Measurements from ENCODE around the gene MGLL.

The MGLL gene

DNA sequence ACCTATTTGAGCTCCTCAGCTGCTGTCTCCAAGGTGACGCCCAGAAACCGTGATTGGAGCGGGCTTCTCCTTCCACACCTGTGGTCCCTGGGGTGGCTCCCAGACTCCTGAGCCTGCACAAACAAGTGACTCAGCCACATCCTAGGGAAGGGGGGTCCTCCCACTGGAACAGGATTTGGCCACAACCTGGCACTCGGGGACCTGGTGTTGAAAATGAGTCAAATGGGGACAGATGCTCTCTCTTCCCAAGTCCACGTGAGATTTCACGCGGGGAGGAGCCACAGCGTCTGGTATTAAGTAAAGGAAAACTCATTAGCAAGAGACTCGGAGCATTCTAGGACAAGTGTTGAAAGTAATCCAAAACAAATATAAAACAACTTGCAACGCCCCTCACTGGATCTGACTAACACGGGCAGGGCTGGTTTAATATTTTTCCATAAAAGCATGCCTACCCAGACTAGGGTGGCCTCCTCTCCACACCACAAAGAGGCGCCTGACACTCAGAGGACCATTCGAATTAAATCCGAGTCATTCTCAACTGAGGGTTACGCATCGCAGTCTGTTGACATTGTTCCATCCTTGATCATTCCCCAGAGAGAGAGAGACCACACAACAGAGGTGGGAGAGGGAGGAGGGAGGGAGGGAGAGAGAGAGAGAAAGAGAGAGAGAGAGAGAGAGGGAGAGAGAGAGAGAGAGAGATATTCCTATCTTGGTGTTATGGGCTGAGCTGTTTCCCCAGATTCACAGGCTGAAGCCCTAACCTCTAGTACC, 74.4 kb downstream of the MGLL start:
- Histone ChIP-seq H3K27ac (ENCODE audit: low read length) (peak overlapping the region; percentile 18), H3K4me3 (ENCODE audit: low read length in 2 of 2) (peak overlapping the region in 1 of 2 donors; percentile 8), H3K36me3 (ENCODE audit: control insufficient read depth in 2 of 2, insufficient read depth in 2 of 2, low read length in 2 of 2) (peaks cover 0 to 3% of the 10 kb centered on the region in 2 donors), H3K27me3 (ENCODE audit: control insufficient read depth in 1 of 2, insufficient read depth in 2 of 2, low read length in 2 of 2) (no peaks in the 10 kb centered on the region), H3K4me1 (ENCODE audit: control insufficient read depth, insufficient read depth, low read length) (peaks cover 63% of the 10 kb centered on the region), H3K9ac (ENCODE audit: low read length in 2 of 2) (peak overlapping the region; percentile 7 to 13), H3K9me3 (ENCODE audit: control insufficient read depth in 2 of 2, low read length in 2 of 2) (no peaks in the 10 kb centered on the region)

DNA sequence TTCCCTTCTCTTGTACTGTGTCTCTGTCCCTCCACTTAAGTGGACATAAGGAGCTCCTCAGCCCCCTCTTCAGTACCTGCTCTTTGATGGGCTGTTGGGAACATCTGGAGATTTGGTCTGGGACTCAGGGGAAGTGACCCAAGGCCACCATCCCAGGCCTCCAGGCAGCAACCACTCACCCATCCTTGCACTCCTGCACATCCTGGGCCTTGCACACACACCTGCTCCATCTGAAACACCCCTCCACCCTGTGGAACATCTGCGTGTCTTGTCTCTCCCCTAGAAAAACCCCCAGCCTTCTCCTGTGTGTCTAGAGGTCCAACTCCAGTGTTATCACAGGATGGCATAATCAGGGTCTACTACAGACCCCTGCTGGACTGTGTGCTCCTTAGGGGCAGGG, 75.2 kb downstream of the MGLL start:
- Histone ChIP-seq H3K27me3 (ENCODE audit: control insufficient read depth in 1 of 2, insufficient read depth in 2 of 2, low read length in 2 of 2) (no peaks in the 10 kb centered on the region), H3K27ac (ENCODE audit: low read length) (peak overlapping the region; percentile 18), H3K36me3 (ENCODE audit: control insufficient read depth in 2 of 2, insufficient read depth in 2 of 2, low read length in 2 of 2) (peaks cover 0 to 3% of the 10 kb centered on the region in 2 donors), H3K9me3 (ENCODE audit: control insufficient read depth in 2 of 2, low read length in 2 of 2) (no peaks in the 10 kb centered on the region), H3K9ac (ENCODE audit: low read length in 2 of 2) (no peak overlapping the region), H3K4me1 (ENCODE audit: control insufficient read depth, insufficient read depth, low read length) (peaks cover 63% of the 10 kb centered on the region), H3K4me3 (ENCODE audit: low read length in 2 of 2) (no peak overlapping the region)

DNA sequence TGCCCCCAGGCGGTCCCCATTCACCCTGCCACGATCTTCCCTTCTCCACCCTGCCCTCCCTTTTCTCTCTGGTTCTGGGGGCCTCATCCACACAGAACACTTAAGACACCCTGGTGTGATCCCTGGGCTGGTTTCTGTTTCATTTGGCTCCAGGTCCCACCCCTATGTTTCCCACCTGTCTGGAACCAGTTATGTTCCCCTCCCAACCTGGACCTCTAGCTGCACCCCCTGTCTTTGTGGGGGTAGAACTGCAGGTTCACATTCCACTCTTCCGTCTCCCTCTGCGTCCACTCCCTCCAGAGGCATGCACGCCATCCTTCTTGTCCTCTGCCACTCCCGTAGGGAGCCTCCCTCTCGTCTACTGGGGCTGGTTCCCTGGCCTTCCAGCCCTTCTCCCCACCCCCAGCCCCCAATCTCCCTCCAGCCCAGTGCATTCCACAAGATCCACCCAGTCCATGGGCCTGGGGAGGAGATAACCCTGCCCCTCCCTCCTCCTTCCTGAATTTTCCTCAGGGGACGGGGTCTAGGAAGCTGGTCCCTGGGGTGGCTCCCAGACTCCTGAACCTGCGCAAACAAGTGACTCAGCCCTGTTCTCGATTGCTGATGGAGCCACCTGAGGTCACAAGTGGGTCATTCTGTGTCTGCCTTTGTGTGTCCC, 75.8 kb downstream of the MGLL start:
- Histone ChIP-seq H3K36me3 (ENCODE audit: control insufficient read depth in 2 of 2, insufficient read depth in 2 of 2, low read length in 2 of 2) (peaks cover 0 to 3% of the 10 kb centered on the region in 2 donors), H3K27ac (ENCODE audit: low read length) (peak overlapping the region; percentile 11), H3K4me1 (ENCODE audit: control insufficient read depth, insufficient read depth, low read length) (peaks cover 63% of the 10 kb centered on the region), H3K27me3 (ENCODE audit: control insufficient read depth in 1 of 2, insufficient read depth in 2 of 2, low read length in 2 of 2) (no peaks in the 10 kb centered on the region), H3K4me3 (ENCODE audit: low read length in 2 of 2) (no peak overlapping the region), H3K9me3 (ENCODE audit: control insufficient read depth in 2 of 2, low read length in 2 of 2) (no peaks in the 10 kb centered on the region), H3K9ac (ENCODE audit: low read length in 2 of 2) (no peak overlapping the region)

DNA sequence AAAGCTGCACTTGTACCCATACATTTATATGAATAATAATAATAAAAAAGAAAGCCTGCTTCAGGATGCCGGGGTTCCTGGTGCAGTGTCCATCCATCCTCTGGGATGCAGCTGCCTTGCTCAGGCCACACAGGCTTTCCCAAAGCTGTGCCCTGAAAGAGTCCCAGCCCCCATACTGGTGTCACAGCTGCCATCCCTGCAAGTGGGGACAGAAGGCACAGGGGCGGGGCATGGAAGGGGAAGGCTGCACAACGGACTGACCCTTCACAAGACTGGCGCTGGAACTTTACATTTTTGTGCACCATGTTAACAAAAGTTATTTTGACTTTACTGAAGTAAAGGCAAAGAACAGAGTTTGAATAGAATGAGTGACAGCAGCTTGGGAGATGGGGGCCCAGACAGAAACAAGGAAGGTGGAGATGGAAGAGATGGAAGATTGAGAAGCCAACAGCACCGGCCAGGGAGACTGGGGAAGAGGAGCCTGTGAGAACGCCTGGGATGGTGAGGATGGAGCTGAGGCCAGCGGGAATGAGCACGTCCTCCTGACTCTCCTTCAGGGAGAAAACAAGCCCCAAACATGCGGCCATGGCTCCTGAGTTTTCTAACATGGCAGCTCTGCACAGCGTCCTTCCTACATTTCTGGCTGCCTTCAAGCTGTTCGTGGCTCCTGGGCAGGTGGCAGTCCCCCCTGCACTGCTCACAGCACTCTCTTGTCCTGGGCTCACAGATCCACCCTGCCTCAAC, 76.5 kb downstream of the MGLL start:
- H3K36me3 ChIP-seq (ENCODE audit: control insufficient read depth in 2 of 2, insufficient read depth in 2 of 2, low read length in 2 of 2), result peaks cover 0 to 3% of the 10 kb centered on the region in 2 donors
- peak overlapping the region; percentile 11 for H3K27ac ChIP-seq (ENCODE audit: low read length)
- peaks cover 63% of the 10 kb centered on the region for H3K4me1 ChIP-seq (ENCODE audit: control insufficient read depth, insufficient read depth, low read length)

DNA sequence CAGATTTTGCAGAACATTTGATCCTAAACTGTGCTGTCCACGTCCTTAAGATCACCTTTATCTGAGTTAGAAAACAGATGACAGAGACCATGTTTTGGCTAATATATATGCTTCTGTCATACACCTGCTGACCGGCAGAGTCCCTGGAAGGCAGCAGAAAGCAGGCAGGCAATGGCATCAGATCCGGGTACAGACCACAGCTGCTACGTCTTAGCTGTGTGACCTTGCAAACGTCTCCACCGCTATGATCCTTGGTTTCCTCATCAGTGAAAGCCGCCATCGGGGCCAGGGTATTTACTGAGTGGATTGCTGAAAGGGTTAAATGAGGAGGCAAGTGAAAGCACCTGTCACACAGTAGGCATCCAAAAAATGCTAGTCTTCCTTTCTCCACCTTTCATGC, 77.4 kb downstream of the MGLL start:
- Histone ChIP-seq H3K27me3 (ENCODE audit: control insufficient read depth in 1 of 2, insufficient read depth in 2 of 2, low read length in 2 of 2) (no peaks in the 10 kb centered on the region), H3K4me3 (ENCODE audit: low read length in 2 of 2) (no peak overlapping the region), H3K9ac (ENCODE audit: low read length in 2 of 2) (no peak overlapping the region), H3K4me1 (ENCODE audit: control insufficient read depth, insufficient read depth, low read length) (peaks cover 59% of the 10 kb centered on the region), H3K36me3 (ENCODE audit: control insufficient read depth in 2 of 2, insufficient read depth in 2 of 2, low read length in 2 of 2) (no peaks in the 10 kb centered on the region), H3K9me3 (ENCODE audit: control insufficient read depth in 2 of 2, low read length in 2 of 2) (no peaks in the 10 kb centered on the region), H3K27ac (ENCODE audit: low read length) (peak overlapping the region; percentile 55)

More for the DNA sequence above, 76.5 kb downstream of the MGLL start:
- no peaks in the 10 kb centered on the region for H3K27me3 ChIP-seq (ENCODE audit: control insufficient read depth in 1 of 2, insufficient read depth in 2 of 2, low read length in 2 of 2)
- no peak overlapping the region for H3K9ac ChIP-seq (ENCODE audit: low read length in 2 of 2)
- H3K4me3 ChIP-seq (ENCODE audit: low read length in 2 of 2), result no peak overlapping the region
- no peaks in the 10 kb centered on the region for H3K9me3 ChIP-seq (ENCODE audit: control insufficient read depth in 2 of 2, low read length in 2 of 2)

DNA sequence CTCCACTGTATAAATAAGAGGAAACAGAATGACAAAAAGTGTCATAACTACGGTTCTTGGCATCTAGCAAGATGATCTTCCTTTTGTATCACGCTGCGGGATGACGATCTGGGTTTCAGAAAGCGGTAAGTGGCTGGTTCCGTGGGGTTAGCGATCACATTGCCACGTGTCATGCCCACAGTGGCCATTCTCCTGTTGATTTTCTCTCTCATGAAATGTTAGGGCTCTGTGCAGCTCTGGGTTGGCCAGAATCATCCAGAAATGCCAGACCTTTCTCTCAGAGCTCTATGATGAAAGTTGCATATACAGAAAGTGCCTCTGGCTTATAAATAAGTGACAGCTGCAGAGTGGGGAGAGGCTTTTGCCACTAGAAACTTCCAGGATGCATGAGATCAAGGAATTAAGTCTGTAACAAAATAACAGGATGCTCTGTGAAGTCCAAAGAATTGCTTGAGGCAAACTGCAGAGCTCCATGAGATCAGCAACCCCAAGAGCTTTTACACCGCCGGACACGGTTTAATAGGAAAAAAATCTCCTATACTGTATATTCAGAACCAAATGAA, 78.0 kb downstream of the MGLL start:
- Histone ChIP-seq H3K9me3 (ENCODE audit: control insufficient read depth in 2 of 2, low read length in 2 of 2) (no peaks in the 10 kb centered on the region), H3K9ac (ENCODE audit: low read length in 2 of 2) (peak overlapping the region; percentile 43 to 58), H3K36me3 (ENCODE audit: control insufficient read depth in 2 of 2, insufficient read depth in 2 of 2, low read length in 2 of 2) (no peaks in the 10 kb centered on the region), H3K27me3 (ENCODE audit: control insufficient read depth in 1 of 2, insufficient read depth in 2 of 2, low read length in 2 of 2) (no peaks in the 10 kb centered on the region), H3K4me3 (ENCODE audit: low read length in 2 of 2) (peak overlapping the region; percentile 38 to 60), H3K27ac (ENCODE audit: low read length) (peak overlapping the region; percentile 55), H3K4me1 (ENCODE audit: control insufficient read depth, insufficient read depth, low read length) (peaks cover 57% of the 10 kb centered on the region)

DNA sequence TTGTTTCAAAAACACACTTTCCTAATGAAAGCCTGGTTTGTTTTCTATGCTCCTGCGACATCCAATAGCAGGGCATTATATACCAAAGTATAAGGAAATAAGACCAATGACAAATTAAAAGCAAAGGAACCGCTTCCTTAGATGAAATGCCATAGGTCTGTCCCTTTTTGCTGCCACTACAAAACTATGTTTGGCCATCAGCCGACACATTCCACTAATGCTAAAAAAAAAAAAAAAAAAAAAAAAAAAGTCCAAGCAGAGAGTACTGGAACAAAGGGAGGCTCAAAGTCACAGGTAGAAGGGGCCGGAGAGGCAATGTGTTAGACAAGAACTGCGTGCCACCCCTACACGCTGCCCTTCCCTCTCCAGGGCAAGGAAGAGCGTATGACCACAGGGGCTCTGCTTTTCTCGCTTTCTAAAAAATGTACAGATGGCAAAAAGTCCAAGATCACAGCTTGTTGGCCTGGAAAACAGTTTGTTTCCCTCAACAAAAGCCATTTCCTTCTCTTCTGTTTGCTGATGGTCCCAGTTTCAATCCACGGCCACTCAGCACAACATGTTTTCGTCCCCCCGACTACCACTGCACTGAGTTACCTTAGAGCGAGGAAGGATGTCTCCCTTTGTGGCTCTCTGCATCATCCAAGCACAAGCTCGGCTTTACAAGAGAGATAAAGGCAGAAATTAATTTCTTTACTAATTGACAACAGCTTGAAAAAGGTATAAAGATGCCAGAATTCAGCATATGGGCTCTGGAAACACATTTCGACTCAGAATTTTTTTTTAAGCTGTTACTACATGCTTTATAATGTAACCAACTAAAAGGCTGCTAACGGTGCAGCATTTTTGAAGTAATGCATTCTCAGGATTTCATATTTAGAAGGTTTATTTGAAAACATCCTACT, 78.7 kb downstream of the MGLL start:
- Histone ChIP-seq H3K27me3 (ENCODE audit: control insufficient read depth in 1 of 2, insufficient read depth in 2 of 2, low read length in 2 of 2) (no peaks in the 10 kb centered on the region), H3K9ac (ENCODE audit: low read length in 2 of 2) (peak overlapping the region; percentile 43 to 58), H3K27ac (ENCODE audit: low read length) (peak overlapping the region; percentile 37), H3K9me3 (ENCODE audit: control insufficient read depth in 2 of 2, low read length in 2 of 2) (no peaks in the 10 kb centered on the region), H3K4me1 (ENCODE audit: control insufficient read depth, insufficient read depth, low read length) (peaks cover 56% of the 10 kb centered on the region), H3K36me3 (ENCODE audit: control insufficient read depth in 2 of 2, insufficient read depth in 2 of 2, low read length in 2 of 2) (no peaks in the 10 kb centered on the region), H3K4me3 (ENCODE audit: low read length in 2 of 2) (peak overlapping the region; percentile 38 to 60)

DNA sequence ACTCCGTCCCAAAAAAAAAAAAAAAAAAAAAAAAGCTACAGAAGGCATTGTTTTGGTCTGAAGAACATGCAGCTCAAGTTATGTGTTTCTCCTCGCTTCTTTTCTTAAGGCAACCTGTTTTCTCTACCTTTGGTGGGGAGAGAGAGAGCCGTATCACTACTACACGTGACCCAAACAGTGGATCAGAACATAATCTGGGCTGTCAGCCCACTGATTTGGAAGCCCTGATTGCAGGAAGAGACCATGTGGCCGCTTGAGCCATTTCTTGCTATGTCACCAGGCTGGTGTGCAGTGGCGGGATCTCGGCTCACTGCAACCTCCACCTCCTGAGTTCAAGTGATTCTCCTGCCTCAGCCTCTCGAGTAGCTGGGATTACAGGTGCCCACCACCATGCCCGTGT, 79.7 kb downstream of the MGLL start:
- H3K4me3 ChIP-seq (ENCODE audit: low read length in 2 of 2), result no peak overlapping the region
- peaks cover 55% of the 10 kb centered on the region for H3K4me1 ChIP-seq (ENCODE audit: control insufficient read depth, insufficient read depth, low read length)
- H3K27me3 ChIP-seq (ENCODE audit: control insufficient read depth in 1 of 2, insufficient read depth in 2 of 2, low read length in 2 of 2), result no peaks in the 10 kb centered on the region
- no peak overlapping the region for H3K27ac ChIP-seq (ENCODE audit: low read length)
- no peak overlapping the region for H3K9ac ChIP-seq (ENCODE audit: low read length in 2 of 2)
- no peaks in the 10 kb centered on the region for H3K36me3 ChIP-seq (ENCODE audit: control insufficient read depth in 2 of 2, insufficient read depth in 2 of 2, low read length in 2 of 2)
- no peaks in the 10 kb centered on the region for H3K9me3 ChIP-seq (ENCODE audit: control insufficient read depth in 2 of 2, low read length in 2 of 2)

DNA sequence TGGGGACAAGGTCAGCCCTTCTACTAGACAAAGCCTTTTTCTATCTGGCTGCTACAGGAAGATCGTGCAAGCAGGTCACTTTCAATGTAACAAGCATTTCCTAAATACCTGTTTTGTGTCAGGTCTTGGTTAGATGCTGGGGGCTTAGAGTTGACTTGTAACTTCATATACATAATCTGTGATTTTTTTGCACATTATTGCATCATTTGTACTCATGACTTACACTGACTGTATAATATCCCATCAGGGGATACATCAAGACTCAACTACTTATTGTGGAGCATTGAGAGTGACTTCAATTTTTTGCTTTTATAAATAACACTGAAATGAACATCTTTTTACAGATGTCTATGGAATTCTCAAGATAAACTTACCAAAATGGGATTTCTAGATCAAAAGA, 80.6 kb downstream of the MGLL start:
- Histone ChIP-seq H3K9me3 (ENCODE audit: control insufficient read depth in 2 of 2, low read length in 2 of 2) (no peaks in the 10 kb centered on the region), H3K4me3 (ENCODE audit: low read length in 2 of 2) (no peak overlapping the region), H3K4me1 (ENCODE audit: control insufficient read depth, insufficient read depth, low read length) (peaks cover 50% of the 10 kb centered on the region), H3K9ac (ENCODE audit: low read length in 2 of 2) (no peak overlapping the region), H3K27me3 (ENCODE audit: control insufficient read depth in 1 of 2, insufficient read depth in 2 of 2, low read length in 2 of 2) (no peaks in the 10 kb centered on the region), H3K36me3 (ENCODE audit: control insufficient read depth in 2 of 2, insufficient read depth in 2 of 2, low read length in 2 of 2) (no peaks in the 10 kb centered on the region), H3K27ac (ENCODE audit: low read length) (no peak overlapping the region)

DNA sequence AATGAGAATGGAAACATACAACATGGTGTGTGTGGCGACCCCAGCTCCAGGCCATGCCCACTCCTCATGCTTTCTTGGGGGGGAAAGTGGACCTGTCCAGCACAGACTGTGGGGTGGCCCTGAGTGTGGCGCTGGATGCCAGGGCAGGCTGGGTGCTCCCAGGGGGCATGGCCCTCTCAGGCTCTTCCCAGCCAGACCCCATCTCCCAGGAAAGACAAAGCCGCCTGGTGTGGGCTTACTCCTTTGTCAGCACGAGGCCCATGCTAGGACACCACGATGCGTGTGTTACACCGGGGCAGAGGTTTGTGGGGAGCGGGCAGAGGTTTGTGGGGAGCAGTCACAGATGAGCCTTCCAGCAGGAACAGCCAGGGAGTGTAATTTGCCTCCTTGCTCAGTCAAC, 81.1 kb downstream of the MGLL start:
- H3K36me3 ChIP-seq (ENCODE audit: control insufficient read depth in 2 of 2, insufficient read depth in 2 of 2, low read length in 2 of 2), result no peaks in the 10 kb centered on the region
- H3K9me3 ChIP-seq (ENCODE audit: control insufficient read depth in 2 of 2, low read length in 2 of 2), result no peaks in the 10 kb centered on the region
- no peaks in the 10 kb centered on the region for H3K27me3 ChIP-seq (ENCODE audit: control insufficient read depth in 1 of 2, insufficient read depth in 2 of 2, low read length in 2 of 2)
- peaks cover 51% of the 10 kb centered on the region for H3K4me1 ChIP-seq (ENCODE audit: control insufficient read depth, insufficient read depth, low read length)
- H3K27ac ChIP-seq (ENCODE audit: low read length), result no peak overlapping the region
- no peak overlapping the region for H3K4me3 ChIP-seq (ENCODE audit: low read length in 2 of 2)
- no peak overlapping the region for H3K9ac ChIP-seq (ENCODE audit: low read length in 2 of 2)

Measured in stomach smooth muscle (tissue), 2 donors.